Glomerular visceral epithelial cell (primary cell): ENCODE data around the gene PPIL4.
"Not testable (repeated sequence)": the region's sequence is repeated elsewhere in the genome, so short reads cannot be mapped to it uniquely, and the experiment has no call there.

Experiments
- DNase-seq: peaks from one replicate; pipeline ENCODE4 v3.0.0-alpha.2; 2016; ENCODE audit errors: extremely low spot score

The PPIL4 gene

GRCh38 chr6:149483849-149484655 is 61.8 kb downstream of the PPIL4 start:
- DNase-seq = no peak

GRCh38 chr6:149483334-149483725 is 62.5 kb downstream of the PPIL4 start:
- no peak for DNase-seq

GRCh38 chr6:149482545-149483333 is 63.1 kb downstream of the PPIL4 start:
- DNase-seq = no peak

GRCh38 chr6:149480502-149481280 is 65.2 kb downstream of the PPIL4 start:
- DNase-seq = no peak

DNA sequence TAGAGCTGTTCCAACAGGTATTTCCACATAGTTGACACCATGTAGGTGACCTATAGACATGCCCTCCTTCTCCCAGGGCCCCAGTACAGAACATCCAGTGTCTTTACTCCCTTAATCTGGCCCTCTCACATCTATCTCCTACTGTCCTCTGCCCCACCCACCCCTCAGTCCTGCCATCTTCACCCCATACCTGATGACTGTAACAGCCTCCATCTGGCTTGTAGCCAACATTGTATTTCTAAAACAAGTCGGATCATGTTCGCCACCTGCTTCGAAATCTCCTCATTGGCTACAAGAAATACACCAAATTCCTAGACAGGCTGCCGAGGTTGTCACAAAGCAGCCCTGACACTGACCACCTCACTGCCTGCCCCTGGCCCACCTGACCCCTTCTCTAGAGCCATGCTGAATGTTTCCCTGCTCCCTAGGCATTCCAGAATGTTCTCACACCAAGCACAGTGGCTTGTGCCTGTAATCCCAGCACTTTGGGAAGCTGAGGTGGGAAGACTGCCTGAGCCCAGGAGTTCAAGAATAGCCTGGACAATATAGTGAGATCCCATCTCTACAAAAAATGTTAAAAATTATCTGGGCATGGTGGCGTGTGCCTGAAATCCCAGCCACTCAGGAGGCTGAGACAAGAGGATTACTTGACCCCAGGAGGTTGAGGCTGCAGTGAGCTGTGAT is 67.1 kb downstream of the PPIL4 start:
- no peak for DNase-seq

- DNase-seq = no peak
Measured at GRCh38 chr6:149477544-149477943, 68.3 kb downstream of the PPIL4 start.

GRCh38 chr6:149476789-149477455 is 68.9 kb downstream of the PPIL4 start:
- no peak for DNase-seq

- DNase-seq = no peak
Measured at GRCh38 chr6:149474108-149474935, 71.5 kb downstream of the PPIL4 start.

DNA sequence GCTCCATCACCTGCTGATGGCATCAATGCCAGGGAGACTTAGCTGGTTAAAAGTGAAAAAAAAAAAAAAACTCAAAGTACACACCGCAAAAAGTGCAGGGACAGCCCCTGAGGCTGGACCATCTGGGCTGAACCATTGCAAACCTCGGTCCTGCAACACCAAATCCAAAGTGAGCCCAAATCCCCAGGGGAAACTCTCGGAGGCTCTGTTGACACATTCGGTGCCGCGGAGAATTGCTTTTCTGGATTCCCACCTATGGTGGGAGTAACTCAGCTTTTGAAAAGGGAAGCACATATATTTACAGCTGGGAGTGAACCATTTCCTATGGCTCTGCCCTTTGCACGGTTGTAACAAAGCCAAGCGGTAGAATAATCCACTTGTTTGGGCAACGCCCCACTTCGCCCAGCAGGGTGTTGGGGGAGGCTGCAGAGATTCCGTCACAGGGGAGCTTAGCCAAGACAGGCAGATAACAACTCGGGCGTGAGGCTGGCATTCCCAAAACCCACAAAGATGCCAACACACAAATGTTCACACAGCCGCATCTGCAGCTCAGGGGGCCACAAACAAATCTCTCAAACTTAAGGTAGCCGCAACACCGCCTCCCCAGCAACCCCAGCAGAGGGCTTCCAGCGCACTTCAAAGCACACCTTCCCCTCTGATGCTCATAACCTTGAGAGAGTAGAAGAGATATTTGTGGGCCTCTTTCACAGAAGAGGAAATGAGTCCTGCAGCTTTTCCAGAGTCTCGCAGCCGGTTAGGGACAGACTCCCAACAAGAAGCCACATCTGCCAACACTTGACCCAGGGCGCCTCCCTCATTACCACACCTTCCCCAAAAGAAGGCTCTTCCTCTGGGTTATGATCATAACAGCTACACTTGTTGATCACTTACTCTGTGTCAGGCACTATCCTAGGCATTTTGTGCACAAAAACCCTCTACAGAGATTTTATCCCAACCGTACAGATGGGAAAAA is 72.5 kb downstream of the PPIL4 start:
- no peak for DNase-seq

DNA sequence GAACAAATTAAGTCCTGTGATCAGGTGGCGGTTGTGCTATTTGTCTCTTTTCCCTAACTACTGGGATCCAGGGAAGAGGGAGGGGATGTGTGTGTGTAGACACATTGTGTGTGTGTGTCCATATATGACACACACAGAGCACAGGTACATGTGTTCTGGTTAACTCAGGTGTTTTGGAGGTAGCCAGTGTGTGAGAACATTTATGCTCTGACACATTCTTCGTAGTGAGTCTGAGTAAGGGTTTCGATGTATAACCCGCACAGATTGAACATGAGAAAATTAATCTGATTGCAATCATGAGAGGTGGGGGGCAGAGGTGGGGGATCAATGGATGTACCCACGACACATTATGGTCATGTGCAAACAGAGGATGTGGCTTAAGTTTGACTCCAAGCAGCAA is 73.6 kb downstream of the PPIL4 start:
- DNase-seq = no peak

GRCh38 chr6:149471801-149472200 is 74.0 kb downstream of the PPIL4 start:
- no peak for DNase-seq

GRCh38 chr6:149470948-149471347 is 74.9 kb downstream of the PPIL4 start:
- no peak for DNase-seq

GRCh38 chr6:149468179-149468578 is 77.7 kb downstream of the PPIL4 start:
- no peak for DNase-seq

- DNase-seq = no peak
Measured at GRCh38 chr6:149467265-149467664, 78.6 kb downstream of the PPIL4 start.

DNA sequence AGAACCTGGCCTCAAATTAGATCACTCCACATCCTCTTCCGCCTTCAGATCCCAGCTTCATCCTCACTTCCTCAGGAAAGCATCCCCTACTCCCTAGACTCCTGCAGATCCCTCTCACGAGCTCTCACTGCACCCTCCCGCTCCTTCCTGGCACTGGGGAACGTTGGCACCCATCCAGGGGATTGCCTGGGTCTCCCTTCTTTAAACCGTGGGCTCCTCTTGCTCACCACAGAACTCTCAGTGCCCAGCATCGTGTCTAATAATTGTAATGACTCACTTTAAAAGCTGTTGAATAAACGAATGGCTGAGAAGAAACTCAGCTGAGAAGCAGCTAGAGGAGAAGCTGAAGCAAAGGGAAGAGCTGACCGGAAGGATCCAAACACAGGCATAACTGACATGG is 81.4 kb downstream of the PPIL4 start:
- DNase-seq = no peak

GRCh38 chr6:149463781-149464180 is 82.1 kb downstream of the PPIL4 start:
- DNase-seq = no peak

DNA sequence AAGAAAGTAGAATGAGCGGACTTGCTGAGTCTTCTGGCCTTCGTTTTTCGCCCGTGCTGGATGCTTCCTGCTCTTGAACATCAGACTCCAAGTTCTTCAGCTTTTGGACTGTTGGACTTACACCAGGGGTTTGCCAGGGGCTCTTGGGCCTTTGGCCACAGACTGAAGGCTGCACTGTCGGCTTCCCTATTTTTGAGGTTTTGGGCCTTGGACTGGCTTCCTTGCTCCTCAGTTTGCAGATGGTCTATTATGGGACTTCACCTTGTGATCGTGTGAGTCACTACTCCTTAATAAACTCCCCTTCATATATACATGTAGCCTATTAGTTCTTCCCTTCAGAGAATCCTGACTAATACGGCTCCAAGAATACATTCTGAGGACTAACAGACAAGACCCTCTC is 83.1 kb downstream of the PPIL4 start:
- DNase-seq = not testable (repeated sequence)

GRCh38 chr6:149461670-149462069 is 84.2 kb downstream of the PPIL4 start:
- no peak for DNase-seq

GRCh38 chr6:149460249-149460648 is 85.6 kb downstream of the PPIL4 start:
- not testable (repeated sequence) for DNase-seq
